H1 (cell line): ENCODE measurements around the gene DSE. TPM values are rescaled to one million over a fixed set of nuclear protein-coding genes. Genes with fewer than 3 reads are reported as not detected.

ENCODE experiments used
- CTCF ChIA-PET: fragments of 300-600 bp; sonication (Branson Sonifier 250); formaldehyde crosslinking; loops from one replicate; lab custom pipeline; 2021; ENCODE audit not compliant: partially characterized antibody; lab: Charles Lee
- POLR2A ChIA-PET: fragments of 300-600 bp; sonication (Branson Sonifier 250); formaldehyde crosslinking; loops from one replicate; lab custom pipeline; 2021; ENCODE audit warnings: inconsistent platforms; ENCODE audit not compliant: partially characterized antibody; lab: Charles Lee
- DNase-seq, 2 experiments: peaks; one replicate each; pipeline versions ENCODE4 v3.0.0 to v3.0.0-alpha.2; 2010 to 2022; ENCODE audit warnings: low spot score in 2 of 2, low read depth in 1 of 2, mixed read lengths in 1 of 2
- FAIRE-seq: peaks from 2 replicates; lab custom pipeline; 2011; peaks lifted over from hg19 to GRCh38; lab: Jason Lieb, UNC
- H2AFZ ChIP-seq: 2 replicates; pipeline ENCODE4 v1.8.1; 2012; ENCODE audit warnings: low read length, inconsistent platforms
- H2AK5ac ChIP-seq: 2 replicates; pipeline ENCODE4 v1.6.1; 2013; ENCODE audit warnings: low read depth, low read length
- H2BK120ac ChIP-seq: replicated peaks from 2 replicates; pipeline ENCODE3; 2013; ENCODE audit warnings: low read depth, low read length, inconsistent platforms
- H2BK12ac ChIP-seq: 2 replicates; pipeline ENCODE4 v1.6.1; 2013; ENCODE audit warnings: low read depth, low read length
- H2BK15ac ChIP-seq: 2 replicates; pipeline ENCODE4 v1.6.1; 2013; ENCODE audit warnings: low read length
- H2BK20ac ChIP-seq: 2 replicates; pipeline ENCODE4 v1.6.1; 2013; ENCODE audit warnings: low read length
- H2BK5ac ChIP-seq: 2 replicates; pipeline ENCODE4 v1.6.1; 2013; ENCODE audit warnings: low read depth, low read length
- H3K14ac ChIP-seq: 2 replicates; pipeline ENCODE4 v1.6.1; 2013; ENCODE audit warnings: inconsistent platforms; ENCODE audit not compliant: insufficient read length
- H3K18ac ChIP-seq: 2 replicates; pipeline ENCODE4 v1.6.1; 2013; ENCODE audit warnings: low read length; ENCODE audit errors: extremely low read depth
- H3K23ac ChIP-seq: 2 replicates; pipeline ENCODE4 v1.6.1; 2013; ENCODE audit warnings: inconsistent platforms; ENCODE audit not compliant: insufficient read length
- H3K23me2 ChIP-seq: 2 replicates; pipeline ENCODE4 v1.6.1; 2013; ENCODE audit warnings: low read depth, low read length
- H3K27ac ChIP-seq: 2 replicates; pipeline ENCODE4 v1.6.1; 2011; ENCODE audit warnings: low read depth, low read length, inconsistent platforms
- H3K27me3 ChIP-seq, 4 experiments: replicated peaks in 1 of 4; 1 replicate in 1 of 4; 2 replicates in 3 of 4; pipeline versions ENCODE4 v1.6.1 to v1.8.1; 2011 to 2013; ENCODE audit warnings: low read length in 3 of 4, mild to moderate bottlenecking in 3 of 4, inconsistent platforms in 2 of 4, mixed read lengths in 2 of 4, moderate library complexity in 1 of 4; ENCODE audit not compliant: control insufficient read depth in 3 of 4, insufficient read depth in 3 of 4; ENCODE audit errors: extremely low read depth in 1 of 4
- H3K36me3 ChIP-seq, 4 experiments: 2 replicates each; pipeline versions ENCODE4 v1.6.1 to v1.8.1; 2011 to 2013; ENCODE audit warnings: mild to moderate bottlenecking in 4 of 4, low read length in 3 of 4, moderate library complexity in 2 of 4, control low read depth in 1 of 4, inconsistent platforms in 1 of 4; ENCODE audit not compliant: insufficient read depth in 4 of 4, control insufficient read depth in 2 of 4
- H3K4ac ChIP-seq: replicated peaks from 2 replicates; pipeline ENCODE3; 2013; ENCODE audit warnings: low read length, low read depth, mixed read lengths, inconsistent platforms; ENCODE audit not compliant: insufficient read length
- H3K4me1 ChIP-seq, 4 experiments: replicated peaks in 1 of 4; 1 replicate in 1 of 4; 2 replicates in 3 of 4; pipeline versions ENCODE4 v1.6.1 to v1.8.1; 2011 to 2013; ENCODE audit warnings: low read length in 3 of 4, inconsistent platforms in 2 of 4, mixed read lengths in 1 of 4; ENCODE audit not compliant: insufficient read depth in 4 of 4, control insufficient read depth in 3 of 4
- H3K4me2 ChIP-seq, 2 experiments: 2 replicates each; pipeline versions ENCODE4 v1.6.1 to v1.8.1; 2011 to 2013; ENCODE audit warnings: low read depth in 2 of 2, low read length in 2 of 2, control low read depth in 1 of 2, inconsistent platforms in 1 of 2, mild to moderate bottlenecking in 1 of 2; ENCODE audit not compliant: insufficient read depth in 1 of 2
- H3K4me3 ChIP-seq, 4 experiments: fragments of 200-600, 300-600 bp in 1 of 4; sonication (generic), shearing (Covaris generic), sonication (Bioruptor Twin) in 1 of 4; 2 replicates each; pipeline versions ENCODE4 v1.5.1 to v1.8.1; 2011 to 2016; ENCODE audit warnings: low read length in 4 of 4, low read depth in 3 of 4, control low read depth in 2 of 4, inconsistent platforms in 2 of 4, mild to moderate bottlenecking in 2 of 4, mixed read lengths in 1 of 4, moderate library complexity in 1 of 4; ENCODE audit not compliant: insufficient read depth in 2 of 4; ENCODE audit errors: extremely low read depth in 1 of 4
- H3K56ac ChIP-seq: replicated peaks from 2 replicates; pipeline ENCODE3; 2013; ENCODE audit warnings: low read depth, mild to moderate bottlenecking, mixed read lengths, low read length, inconsistent platforms; ENCODE audit not compliant: insufficient read length
- H3K79me1 ChIP-seq: 2 replicates; pipeline ENCODE4 v1.6.1; 2013; ENCODE audit warnings: low read depth, low read length, control low read depth
- H3K79me2 ChIP-seq, 2 experiments: 2 replicates each; pipeline versions ENCODE4 v1.6.1 to v1.8.1; 2012 to 2013; ENCODE audit warnings: low read length in 2 of 2, mild to moderate bottlenecking in 2 of 2, inconsistent platforms in 1 of 2; ENCODE audit not compliant: insufficient read depth in 2 of 2, control insufficient read depth in 1 of 2
- H3K9ac ChIP-seq, 4 experiments: replicated peaks in 1 of 4; 1 replicate in 1 of 4; 2 replicates in 3 of 4; pipeline versions ENCODE4 v1.6.1 to v1.8.1; 2011 to 2013; ENCODE audit warnings: low read depth in 3 of 4, low read length in 3 of 4, control low read depth in 2 of 4, mild to moderate bottlenecking in 2 of 4, moderate library complexity in 2 of 4, inconsistent platforms in 1 of 4; ENCODE audit errors: extremely low read depth in 1 of 4
- H3K9me3 ChIP-seq, 2 experiments: 2 replicates each; pipeline versions ENCODE4 v1.6.1 to v1.8.1; 2012 to 2013; ENCODE audit warnings: mild to moderate bottlenecking in 2 of 2, moderate library complexity in 2 of 2, control low read depth in 1 of 2, inconsistent platforms in 1 of 2, low read depth in 1 of 2, low read length in 1 of 2, mixed read lengths in 1 of 2; ENCODE audit not compliant: insufficient read depth in 2 of 2
- H4K20me1 ChIP-seq, 2 experiments: replicated peaks in 1 of 2; 2 replicates each; pipeline versions ENCODE3 to v1.8.1; 2011 to 2013; ENCODE audit warnings: inconsistent platforms in 2 of 2, low read length in 2 of 2, mild to moderate bottlenecking in 1 of 2; ENCODE audit not compliant: insufficient read depth in 2 of 2, control insufficient read depth in 1 of 2
- H4K5ac ChIP-seq: 2 replicates; pipeline ENCODE4 v1.6.1; 2013; ENCODE audit warnings: low read length, low read depth, mixed read lengths, inconsistent platforms; ENCODE audit not compliant: insufficient read length
- H4K8ac ChIP-seq: 2 replicates; pipeline ENCODE4 v1.8.0; 2013; ENCODE audit warnings: mild to moderate bottlenecking, moderate library complexity, low read length, inconsistent platforms; ENCODE audit not compliant: insufficient read depth; ENCODE audit errors: extremely low read depth
- H4K91ac ChIP-seq: replicated peaks from 2 replicates; pipeline ENCODE3; 2013; ENCODE audit warnings: low read length, mixed read lengths, inconsistent platforms; ENCODE audit not compliant: insufficient read length
- ATF2 ChIP-seq: IDR thresholded peaks from 2 replicates; pipeline ENCODE4 v1.6.1; 2012; ENCODE audit warnings: low read length, inconsistent platforms
- BCL11A ChIP-seq, 2 experiments: IDR thresholded peaks; one replicate each; pipeline ENCODE4 v1.6.1; 2011; ENCODE audit warnings: low read depth in 2 of 2, low read length in 2 of 2, mild to moderate bottlenecking in 2 of 2
- CEBPB ChIP-seq: IDR thresholded peaks from 2 replicates; pipeline ENCODE4 v1.6.1; 2012; ENCODE audit warnings: low read depth, low read length
- CHD1 ChIP-seq: IDR thresholded peaks from 2 replicates; pipeline ENCODE4 v1.6.1; 2012; ENCODE audit warnings: low read depth, low read length, improper control_type of control experiment
- CHD2 ChIP-seq: IDR thresholded peaks from 2 replicates; pipeline ENCODE4 v1.6.1; 2012; ENCODE audit warnings: low read length, improper control_type of control experiment
- CTBP2 ChIP-seq: IDR thresholded peaks from 2 replicates; pipeline ENCODE4 v1.7.0; 2011; ENCODE audit warnings: borderline replicate concordance, mild to moderate bottlenecking, moderate library complexity, mixed read lengths, low read length; ENCODE audit not compliant: insufficient read depth, insufficient read length
- JUND ChIP-seq: IDR thresholded peaks from 2 replicates; pipeline ENCODE4 v1.6.1; 2011; ENCODE audit warnings: mild to moderate bottlenecking, improper control_type of control experiment, low read length
- NANOG ChIP-seq: IDR thresholded peaks from 2 replicates; pipeline ENCODE4 v1.6.1; 2011; ENCODE audit warnings: low read length, low read depth, mild to moderate bottlenecking, inconsistent platforms; ENCODE audit not compliant: insufficient read depth, poor library complexity, severe bottlenecking
- NRF1 ChIP-seq: IDR thresholded peaks from 2 replicates; pipeline ENCODE4 v1.6.1; 2011; ENCODE audit warnings: mild to moderate bottlenecking, low read depth, low read length, improper control_type of control experiment
- PHF8 ChIP-seq: fragments of 200-600 bp; sonication (generic); conservative IDR thresholded peaks from 2 replicates; pipeline ENCODE4 v1.7.1; 2012; ENCODE audit warnings: low read depth, mild to moderate bottlenecking, inconsistent platforms, low read length, moderate library complexity
- POLR2AphosphoS5 ChIP-seq: IDR thresholded peaks from 2 replicates; pipeline ENCODE4 v1.6.1; 2011; ENCODE audit warnings: low read depth, low read length
- WGBS, 2 experiments: shearing (Covaris generic) in 1 of 2; methylation state at CpG; one replicate each; pipeline versions ENCODE4 v1.1.6 to v1.1.7; 2013 to 2015; ENCODE audit warnings: low lambda C conversion rate in 2 of 2, mixed read lengths in 2 of 2, inconsistent platforms in 1 of 2, low coverage in 1 of 2, missing lambda C conversion rate in 1 of 2; ENCODE audit not compliant: insufficient replicate concordance in 2 of 2, insufficient coverage in 1 of 2, insufficient read length in 1 of 2; ENCODE audit errors: extremely low coverage in 1 of 2, missing lambda C conversion rate in 1 of 2; 5-methylcytosine and 5-hydroxymethylcytosine counted together
- polyA plus RNA-seq, 7 experiments: library from polyadenylated mRNA; depleted of rRNA in 3 of 7; stranded (reverse) in 5 of 7; unstranded in 2 of 7; fragments of >200 nt in 5 of 7; fragments of 200-250 nt in 2 of 7; gene quantifications; 1 replicate in 5 of 7; 2 replicates in 1 of 7; 4 replicates in 1 of 7; pipeline versions ENCODE4 v1.2.1 to v1.2.3, GENCODE V29; 2011 to 2013; ENCODE audit warnings: missing spikeins in 2 of 7, mixed read lengths in 2 of 7
- total RNA-seq: library from RNA; stranded (reverse); fragmentation: NEBNext Ultra II Directional; extraction: Animal tissue kit (Norgen Biotek cat#: 25700); gene quantifications from 2 replicates; pipeline ENCODE4 v1.2.1, GENCODE V29; 2021

Gene DSE
- total and polyA plus RNA-seq, 2 of the 8 experiments (the other 6 are each of a cell fraction or from before 2014, with no cell fraction given) = 32.5 to 94.4 TPM

GRCh38 chr6:116386581-116387299, 16.0 kb downstream of the DSE start:
- Histone ChIP-seq H2BK5ac (no peak overlapping the region), H3K4ac (no peak overlapping the region), H3K14ac (no peak overlapping the region), H4K91ac (no peak overlapping the region), H4K20me1 (peaks cover 0 to 2% of the 10 kb centered on the region in 2 experiments), H2AFZ (no peak overlapping the region), H3K27me3 (no peaks in the 10 kb centered on the region), H2BK20ac (no peak overlapping the region), H3K4me3 (no peak overlapping the region), H2AK5ac (no peak overlapping the region), H3K9ac (no peak overlapping the region), H3K56ac (no peak overlapping the region), H2BK120ac (no peak overlapping the region), H3K4me2 (no peak overlapping the region), H4K8ac (no peak overlapping the region), H3K36me3 (no peaks in the 10 kb centered on the region), H3K27ac (no peak overlapping the region), H3K4me1 (peaks cover 3 to 7% (median 5%) of the 10 kb centered on the region in 4 experiments; a peak in 5 of 7 replicates), H3K79me1 (peaks cover 8% of the 10 kb centered on the region; the same call in 1 of the 2 replicates), H4K5ac (no peak overlapping the region), H3K9me3 (no peaks in the 10 kb centered on the region), H2BK12ac (no peak overlapping the region), H3K18ac (no peak overlapping the region), H3K23me2 (no peaks in the 10 kb centered on the region), H2BK15ac (no peak overlapping the region), H3K23ac (no peak overlapping the region), H3K79me2 (peaks cover 0 to 91% of the 10 kb centered on the region in 2 experiments; a peak in 3 of 4 replicates)
- ChIA-PET CTCF (interaction anchor here (0.7 to 1.2 kb wide), 2 partner anchors 67 to 99 kb away, joined by 3 to 5 read pairs; no protein-coding TSS in a partner anchor), POLR2A (interaction anchor here (0.8 to 2.5 kb wide), 3 partner anchors 8 to 16 kb away, joined by 3 to 10 read pairs (median 4); partner anchors contain the start of gene DSE)
- no peak for FAIRE-seq
- WGBS, 2 experiments = 89% methylated on average over 4 of the region's 4 CpGs; no CpG with 5 or more reads in 1 of the 2 experiments
- DNase-seq = no peak
- TF ChIP-seq PHF8 (no peak), CEBPB (no peak), BCL11A (IDR thresholded peaks at IDR 0.05; ENCODE audit: low read depth in 2 of 2, low read length in 2 of 2) (no peak), CHD2 (no peak), JUND (no peak), CTBP2 (no peak), POLR2AphosphoS5 (no peak), CHD1 (no peak), NANOG (no peak), ATF2 (no peak), NRF1 (no peak)
